BJ (cell line): ENCODE measurements around the gene THAP3. TPM values are rescaled to one million over a fixed set of nuclear protein-coding genes. Genes with fewer than 3 reads are reported as not detected.

ENCODE experiments used
- CTCF ChIA-PET: fragments of 350-600 bp; formaldehyde crosslinking; extraction: SDS; loops from one replicate; lab custom pipeline; 2021; ENCODE audit warnings: antibody characterized with exemption, inconsistent platforms; lab: Yijun Ruan, JAX
- POLR2A ChIA-PET: fragments of 300-600 bp; sonication (Branson Sonifier 250); formaldehyde crosslinking; extraction: SDS; loops from one replicate; lab custom pipeline; 2021; ENCODE audit warnings: antibody characterized with exemption; lab: Charles Lee
- DNase-seq: peaks from one replicate; pipeline ENCODE4 v3.0.0-alpha.2; 2011; ENCODE audit warnings: low read depth
- H3K27me3 ChIP-seq: 2 replicates; pipeline ENCODE4 v1.6.0; 2011; ENCODE audit warnings: low read length; ENCODE audit not compliant: control insufficient read depth, insufficient read depth
- H3K36me3 ChIP-seq: 2 replicates; pipeline ENCODE4 v1.5.1; 2011; ENCODE audit warnings: low read length; ENCODE audit not compliant: control insufficient read depth, insufficient read depth
- H3K4me3 ChIP-seq: 2 replicates; pipeline ENCODE4 v1.5.1; 2011; ENCODE audit warnings: low read depth, mild to moderate bottlenecking, control low read depth, low read length
- CTCF ChIP-seq: IDR thresholded peaks from 2 replicates; pipeline ENCODE4 v1.5.1; 2011; ENCODE audit warnings: low read depth, mild to moderate bottlenecking, control low read depth, inconsistent platforms, low read length, moderate library complexity; ENCODE audit not compliant: insufficient read depth
- polyA plus RNA-seq: library from polyadenylated mRNA; depleted of rRNA; stranded (reverse); fragments of >200 nt; gene quantifications from 2 replicates; pipeline ENCODE4 v1.2.3, GENCODE V29; 2011

Gene THAP3
- polyA plus RNA-seq, 1 experiment = 12.5 TPM

GRCh38 chr1:6621429-6622391 lies 3.0 kb upstream of the THAP3 start:
- no peak overlapping the region for H3K4me3 ChIP-seq
- no peak for TF ChIP-seq CTCF
- CTCF ChIA-PET = interaction anchor here (0.7 to 1.9 kb wide), 3 partner anchors 12 to 67 kb away, joined by 3 to 5 read pairs (median 4); partner anchors contain the start of gene NOL9
- no peaks in the 10 kb centered on the region for H3K27me3 ChIP-seq
- H3K36me3 ChIP-seq = peaks cover 37% of the 10 kb centered on the region
- POLR2A ChIA-PET = no interaction called here
- no peak for DNase-seq

GRCh38 chr1:6622396-6623152 lies 2.1 kb upstream of the THAP3 start:
- no peak for TF ChIP-seq CTCF
- CTCF ChIA-PET = interaction anchor here (1.3 to 1.5 kb wide), 3 partner anchors 12 to 68 kb away, joined by 4 read pairs; partner anchors contain the start of gene NOL9
- H3K27me3 ChIP-seq = no peaks in the 10 kb centered on the region
- no peak for DNase-seq
- H3K36me3 ChIP-seq = peaks cover 36% of the 10 kb centered on the region
- H3K4me3 ChIP-seq = no peak overlapping the region
- POLR2A ChIA-PET = no interaction called here

- ChIA-PET CTCF (interaction anchor here (0.6 to 1.5 kb wide), 4 partner anchors 13 to 130 kb away, joined by 3 to 8 read pairs (median 4); no protein-coding TSS in a partner anchor), POLR2A (no interaction called here)
- no peak for TF ChIP-seq CTCF
- no peak for DNase-seq
- no peaks in the 10 kb centered on the region for H3K27me3 ChIP-seq
- no peak overlapping the region for H3K4me3 ChIP-seq
- H3K36me3 ChIP-seq = peaks cover 42% of the 10 kb centered on the region
Measured at GRCh38 chr1:6623269-6623965, 1.3 kb upstream of the THAP3 start.

- Histone ChIP-seq H3K36me3 (peaks cover 43% of the 10 kb centered on the region), H3K27me3 (no peaks in the 10 kb centered on the region), H3K4me3 (peak overlapping the region; percentile 71)
- CTCF ChIA-PET = interaction anchor here (1.0 to 1.6 kb wide), 3 partner anchors 9 to 21 kb away, joined by 3 to 5 read pairs (median 3); no protein-coding TSS in a partner anchor
- POLR2A ChIA-PET = interaction anchor here (0.6 kb wide), 1 partner anchor 42 kb away, joined by 5 read pairs; no protein-coding TSS in a partner anchor
- DNase-seq = no peak
- no peak for TF ChIP-seq CTCF
Measured at GRCh38 chr1:6625584-6626149, 999 bp downstream of the THAP3 start.
